Measurements from ENCODE around the gene RAB44. TPM values are rescaled to one million over a fixed set of nuclear protein-coding genes. Genes with fewer than 3 reads are reported as not detected.

The RAB44 gene
- total and polyA plus RNA-seq, 7 donors, result under 0.01 to 0.71 (median 0.17) TPM; not detected in 3

DNA sequence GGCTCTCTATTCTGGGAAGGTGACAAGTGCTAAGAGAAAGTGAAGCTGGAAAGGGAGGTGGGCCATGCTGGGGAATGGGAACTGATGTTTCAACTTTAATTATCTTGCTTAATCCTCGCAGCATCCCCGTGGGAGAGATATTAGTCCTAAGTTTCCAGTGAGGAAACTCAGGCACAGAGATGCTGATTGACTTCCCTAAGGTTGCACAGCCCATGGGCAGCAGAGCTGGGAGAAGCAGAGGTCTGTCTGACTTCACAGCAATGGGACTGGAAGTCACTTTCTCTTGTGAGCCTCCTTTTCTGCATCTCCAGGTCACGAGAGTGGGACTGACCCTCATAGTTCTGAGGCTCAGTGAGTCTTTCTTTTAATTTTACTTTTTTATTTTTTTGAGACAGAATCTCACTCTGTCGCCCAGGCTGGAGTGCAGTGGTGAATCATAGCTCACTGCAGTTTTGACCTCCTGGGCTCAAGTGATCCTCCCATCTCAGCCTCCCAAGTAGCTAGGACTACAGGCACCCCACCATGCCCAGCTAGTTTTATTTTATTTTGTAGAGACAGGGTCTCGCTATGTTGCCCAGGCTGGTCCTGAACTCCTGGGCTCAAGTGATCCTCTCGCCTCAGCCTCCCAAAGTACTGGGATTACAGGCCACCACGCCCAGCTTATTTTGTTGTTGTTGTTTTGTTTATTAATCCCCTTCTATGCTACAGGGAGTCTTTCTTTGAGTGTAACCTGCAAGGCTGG lies 2.6 kb downstream of the RAB44 start:
- intact Hi-C loops (cut with DNase I), result no loop called here
- H3K4me3 ChIP-seq, result no peak overlapping the region
- no peak for DNase-seq
- no peaks in the 10 kb centered on the region for H3K9me3 ChIP-seq
- no peak for TF ChIP-seq POLR2A (IDR thresholded peaks at IDR 0.05)
- TF ChIP-seq, protein P1, sequence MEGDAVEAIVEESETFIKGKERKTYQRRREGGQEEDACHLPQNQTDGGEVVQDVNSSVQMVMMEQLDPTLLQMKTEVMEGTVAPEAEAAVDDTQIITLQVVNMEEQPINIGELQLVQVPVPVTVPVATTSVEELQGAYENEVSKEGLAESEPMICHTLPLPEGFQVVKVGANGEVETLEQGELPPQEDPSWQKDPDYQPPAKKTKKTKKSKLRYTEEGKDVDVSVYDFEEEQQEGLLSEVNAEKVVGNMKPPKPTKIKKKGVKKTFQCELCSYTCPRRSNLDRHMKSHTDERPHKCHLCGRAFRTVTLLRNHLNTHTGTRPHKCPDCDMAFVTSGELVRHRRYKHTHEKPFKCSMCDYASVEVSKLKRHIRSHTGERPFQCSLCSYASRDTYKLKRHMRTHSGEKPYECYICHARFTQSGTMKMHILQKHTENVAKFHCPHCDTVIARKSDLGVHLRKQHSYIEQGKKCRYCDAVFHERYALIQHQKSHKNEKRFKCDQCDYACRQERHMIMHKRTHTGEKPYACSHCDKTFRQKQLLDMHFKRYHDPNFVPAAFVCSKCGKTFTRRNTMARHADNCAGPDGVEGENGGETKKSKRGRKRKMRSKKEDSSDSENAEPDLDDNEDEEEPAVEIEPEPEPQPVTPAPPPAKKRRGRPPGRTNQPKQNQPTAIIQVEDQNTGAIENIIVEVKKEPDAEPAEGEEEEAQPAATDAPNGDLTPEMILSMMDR (IDR thresholded peaks at IDR 0.05), result no peak
- no peak for TF ChIP-seq POLR2AphosphoS5 (IDR thresholded peaks at IDR 0.05)
- TF ChIP-seq EP300 (IDR thresholded peaks at IDR 0.05), result no peak
- H3K27me3 ChIP-seq, result no peaks in the 10 kb centered on the region
- 92 to 93% methylated on average over 7 of the region's 7 CpGs for WGBS, 2 donors
- no peaks in the 10 kb centered on the region for H3K36me3 ChIP-seq
- H3K27ac ChIP-seq, result no peak overlapping the region
- H3K4me1 ChIP-seq, result no peaks in the 10 kb centered on the region

DNA sequence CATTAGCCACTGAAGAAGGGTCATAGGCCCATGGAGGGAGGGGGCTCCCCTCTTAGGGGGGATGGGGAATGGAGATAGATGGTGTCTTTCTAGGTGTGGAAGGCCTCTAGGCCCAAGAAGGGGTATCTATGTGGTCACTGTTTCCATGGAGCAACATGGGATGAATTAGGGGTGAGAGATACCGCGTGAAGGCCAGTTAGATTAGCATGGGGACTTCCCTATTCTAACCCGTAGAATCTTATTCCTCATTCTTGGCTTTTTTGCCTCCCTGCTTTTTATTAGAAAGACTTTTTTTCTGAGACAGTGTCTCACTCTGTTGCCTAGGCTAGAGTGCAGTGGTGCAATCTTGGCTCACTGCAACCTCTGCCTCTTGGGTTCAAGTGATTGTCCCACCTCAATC lies 3.2 kb downstream of the RAB44 start:
- intact Hi-C loops (cut with DNase I), result no loop called here
- 76 to 80% methylated on average over 3 of the region's 3 CpGs for WGBS, 2 donors
- Histone ChIP-seq H3K4me3 (no peak overlapping the region), H3K4me1 (no peaks in the 10 kb centered on the region), H3K9me3 (no peaks in the 10 kb centered on the region), H3K27me3 (no peaks in the 10 kb centered on the region), H3K36me3 (no peaks in the 10 kb centered on the region), H3K27ac (no peak overlapping the region)
- no peak for DNase-seq
- TF ChIP-seq EP300 (IDR thresholded peaks at IDR 0.05) (no peak), POLR2A (IDR thresholded peaks at IDR 0.05) (no peak), POLR2AphosphoS5 (IDR thresholded peaks at IDR 0.05) (no peak)
- TF ChIP-seq, protein P1 (IDR thresholded peaks at IDR 0.05), result no peak

DNA sequence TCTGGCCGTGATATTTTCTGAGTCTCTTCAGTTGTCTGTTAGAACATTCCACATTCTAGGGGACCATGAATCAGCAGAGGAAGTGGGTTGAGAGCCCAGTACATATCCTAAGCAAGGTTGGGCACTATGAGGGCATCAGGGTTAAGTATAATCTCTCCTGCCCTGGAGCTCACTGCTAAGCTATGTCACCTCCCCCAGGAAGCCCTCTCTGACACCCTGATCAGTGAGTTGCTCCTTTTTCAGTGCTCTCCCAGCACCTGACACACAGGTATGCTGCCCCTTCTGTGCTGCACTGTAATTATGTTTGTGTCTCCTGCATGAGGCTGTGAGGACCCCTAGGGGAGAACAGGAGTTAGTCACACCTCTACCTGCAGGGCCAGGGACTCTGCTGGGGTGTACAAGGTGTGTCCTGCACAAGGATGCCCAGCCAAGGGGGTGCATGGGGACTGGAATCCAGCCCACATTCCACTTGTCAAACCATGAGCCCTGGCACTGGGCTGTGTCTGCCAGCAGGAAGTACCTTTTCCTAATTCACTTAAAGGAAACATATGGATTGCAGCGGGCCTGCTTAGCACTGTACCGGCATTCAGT lies 3.9 kb downstream of the RAB44 start:
- Histone ChIP-seq H3K4me1 (no peaks in the 10 kb centered on the region), H3K9me3 (no peaks in the 10 kb centered on the region), H3K4me3 (no peak overlapping the region), H3K27me3 (no peaks in the 10 kb centered on the region), H3K27ac (no peak overlapping the region), H3K36me3 (no peaks in the 10 kb centered on the region)
- peak; percentile 49 for DNase-seq
- TF ChIP-seq, protein P1 (IDR thresholded peaks at IDR 0.05), result no peak
- TF ChIP-seq POLR2AphosphoS5 (IDR thresholded peaks at IDR 0.05), result no peak
- no peak for TF ChIP-seq EP300 (IDR thresholded peaks at IDR 0.05)
- TF ChIP-seq POLR2A (IDR thresholded peaks at IDR 0.05), result no peak
- intact Hi-C loops (cut with DNase I), result no loop called here
- 77 to 93% methylated on average over 3 of the region's 3 CpGs for WGBS, 2 donors

DNA sequence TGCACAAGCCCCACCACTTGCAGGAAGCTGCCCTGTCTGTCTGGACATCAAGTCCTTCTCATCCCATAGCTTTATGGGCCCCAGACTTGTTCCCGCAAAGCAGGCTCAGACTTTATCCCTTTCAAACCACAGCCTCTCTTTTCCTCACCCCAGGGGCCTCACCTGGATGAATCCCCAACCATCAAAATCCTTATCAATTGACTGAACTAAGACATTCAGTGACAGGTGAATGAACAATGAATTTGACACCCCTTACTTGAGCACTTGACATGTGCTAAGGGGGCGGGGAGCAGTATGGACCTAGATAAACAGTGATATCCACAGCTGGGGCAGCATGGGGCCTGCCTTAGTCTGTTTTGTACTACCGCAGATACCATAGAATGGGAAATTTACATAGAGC lies 5.0 kb downstream of the RAB44 start:
- peak; percentile 22 for DNase-seq
- intact Hi-C loops (cut with DNase I), result no loop called here

More for the DNA sequence above, 5.0 kb downstream of the RAB44 start:
- no peak for TF ChIP-seq POLR2AphosphoS5 (IDR thresholded peaks at IDR 0.05)
- TF ChIP-seq, protein P1 (IDR thresholded peaks at IDR 0.05), result no peak
- no peak for TF ChIP-seq EP300 (IDR thresholded peaks at IDR 0.05)
- no peak for TF ChIP-seq POLR2A (IDR thresholded peaks at IDR 0.05)
- no peaks in the 10 kb centered on the region for H3K4me1 ChIP-seq
- no peaks in the 10 kb centered on the region for H3K9me3 ChIP-seq
- H3K4me3 ChIP-seq, result no peak overlapping the region
- H3K27me3 ChIP-seq, result no peaks in the 10 kb centered on the region
- no peaks in the 10 kb centered on the region for H3K36me3 ChIP-seq
- whole genome bisulfite sequencing, 2 donors, result 93 to 95% methylated on average over 3 of the region's 3 CpGs
- no peak overlapping the region for H3K27ac ChIP-seq
